ENCODE results near the gene TXK. TPM values are rescaled to one million over a fixed set of nuclear protein-coding genes. Genes with fewer than 3 reads are reported as not detected.
A peak's percentile ranks its signal among the peaks of the same experiment; 100 is the strongest.

Gene TXK
- total RNA-seq, 6 donors from 2014 or later, result 4.0 to 16.8 (median 6.2) TPM

- Histone ChIP-seq H3K4me1 (peaks cover 0 to 4% (median 2%) of the 10 kb centered on the region in 4 donors), H3K36me3 (no peaks in the 10 kb centered on the region), H3K9me3 (no peaks in the 10 kb centered on the region), H3K27me3 (no peaks in the 10 kb centered on the region), H3K27ac (no peak overlapping the region), H3K4me3 (no peak overlapping the region)
- no peak for TF ChIP-seq CTCF (IDR thresholded peaks at IDR 0.05)
- no peak for TF ChIP-seq EP300 (IDR thresholded peaks at IDR 0.05)
- TF ChIP-seq POLR2AphosphoS5 (IDR thresholded peaks at IDR 0.05), result no peak
- TF ChIP-seq POLR2A (IDR thresholded peaks at IDR 0.05), result no peak
- DNase-seq (no peak), ATAC-seq (ENCODE audit: low FRiP score in 2 of 2) (no peak)
- 77 to 85% methylated on average over 3 of the region's 3 CpGs for WGBS, 2 donors
Observed at GRCh38 chr4:48022192-48022799, 111.8 kb downstream of the TXK start.

- ATAC-seq (ENCODE audit: low FRiP score in 2 of 2) (no peak), DNase-seq (no peak)
- H3K36me3 ChIP-seq, result no peaks in the 10 kb centered on the region
- TF ChIP-seq POLR2AphosphoS5 (IDR thresholded peaks at IDR 0.05) (no peak), CTCF (IDR thresholded peaks at IDR 0.05) (no peak), POLR2A (IDR thresholded peaks at IDR 0.05) (no peak), EP300 (IDR thresholded peaks at IDR 0.05) (no peak)
- no peak overlapping the region for H3K4me3 ChIP-seq
- no peaks in the 10 kb centered on the region for H3K9me3 ChIP-seq
- H3K4me1 ChIP-seq, result peaks cover 6 to 16% (median 12%) of the 10 kb centered on the region in 4 donors
- WGBS, 2 donors, result 85 to 96% methylated on average over 1 of the region's 1 CpG
- no peak overlapping the region for H3K27ac ChIP-seq
- H3K27me3 ChIP-seq, result peaks cover 0 to 6% (median 0%) of the 10 kb centered on the region in 4 donors
Observed at GRCh38 chr4:48021100-48021499, 113.0 kb downstream of the TXK start.

- peaks cover 6 to 19% (median 15%) of the 10 kb centered on the region in 4 donors for H3K4me1 ChIP-seq
- DNase-seq, result no peak
Observed at GRCh38 chr4:48018112-48018511, 115.9 kb downstream of the TXK start.

GRCh38 chr4:48017108-48017571, 116.9 kb downstream of the TXK start:
- H3K27ac ChIP-seq, result peak overlapping the region in 1 of 4 donors; percentile 55
- peak; percentile 57 to 73 for ATAC-seq (ENCODE audit: low FRiP score in 2 of 2)
- 1 to 2% methylated on average over 8 to 15 of the region's 35 CpGs for WGBS, 2 donors

More at GRCh38 chr4:48018112-48018511, 115.9 kb downstream of the TXK start:
- TF ChIP-seq POLR2A (IDR thresholded peaks at IDR 0.05) (no peak), EP300 (IDR thresholded peaks at IDR 0.05) (no peak), POLR2AphosphoS5 (IDR thresholded peaks at IDR 0.05) (no peak), CTCF (IDR thresholded peaks at IDR 0.05) (no peak)
- ATAC-seq (ENCODE audit: low FRiP score in 2 of 2), result no peak
- no peak overlapping the region for H3K4me3 ChIP-seq
- no peak overlapping the region for H3K27ac ChIP-seq
- no peaks in the 10 kb centered on the region for H3K9me3 ChIP-seq
- WGBS, 2 donors, result 73 to 77% methylated on average over 2 of the region's 2 CpGs
- peaks cover 0 to 6% (median 0%) of the 10 kb centered on the region in 4 donors for H3K27me3 ChIP-seq
- H3K36me3 ChIP-seq, result no peaks in the 10 kb centered on the region

More at GRCh38 chr4:48017108-48017571, 116.9 kb downstream of the TXK start:
- Histone ChIP-seq H3K4me1 (peaks cover 6 to 19% (median 15%) of the 10 kb centered on the region in 4 donors), H3K36me3 (no peaks in the 10 kb centered on the region), H3K27me3 (peaks cover 0 to 6% (median 0%) of the 10 kb centered on the region in 4 donors), H3K4me3 (peak overlapping the region; percentile 40 to 67 (median 50)), H3K9me3 (no peaks in the 10 kb centered on the region)
- TF ChIP-seq EP300 (IDR thresholded peaks at IDR 0.05) (no peak), POLR2A (IDR thresholded peaks at IDR 0.05) (no peak)
- DNase-seq, result peak; percentile 34 to 88

Small RNA genes within 50 kb of the gene (small RNA-seq; reads per million reads assigned to genes)
- gene RF00019, result 0 reads per million in 4 donors
- 0 reads per million in 4 donors for gene RF00026
- 0 reads per million in 4 donors for gene RNU6-838P

Other genes starting within 250 kb of the TXK start
- gene NFXL1, start 219.7 kb downstream of the TXK start, total RNA-seq, result 10 to 100 TPM in 4 of 6 donors, 1 to 10 TPM in 2; 5.0 to 23.4 (median 10.6) TPM
- gene CNGA1, start 117.6 kb downstream of the TXK start, total RNA-seq, result under 1 TPM in 3 of 6 donors, not detected in 3; 0.20 to 0.91 (median 0.69) TPM
- 1 to 10 TPM in 4 of 6 donors, under 1 TPM in 2; under 0.01 to 8.9 (median 2.9) TPM for gene NIPAL1, start 117.5 kb downstream of the TXK start, total RNA-seq
- gene TEC, start 135.6 kb upstream of the TXK start, total RNA-seq, result 10 to 100 TPM in 3 of 6 donors, 1 to 10 TPM in 3; 5.9 to 26.2 (median 10.1) TPM
- 10 to 100 TPM; 20.6 to 90.9 (median 68.8) TPM for gene SLAIN2, start 207.3 kb upstream of the TXK start, total RNA-seq

All from upper lobe of left lung (tissue), 6 donors.